Esophagus muscularis mucosa (tissue), 4 donors: ENCODE measurements around the gene DNAJB1. TPM values are rescaled to one million over a fixed set of nuclear protein-coding genes. Genes with fewer than 3 reads are reported as not detected.

ENCODE experiments used
- DNase-seq: peaks from one replicate; pipeline ENCODE4 v3.0.0-alpha.2; 2017; ENCODE audit errors: extremely low spot score
- H3K27ac ChIP-seq, 4 donors: fragments of 200-600 bp; sonication (generic); replicated peaks in 1 of 4; 1 replicate in 3 of 4; 2 replicates in 1 of 4; pipeline ENCODE4 v1.5.1; 2016 to 2019; ENCODE audit warnings: mild to moderate bottlenecking in 1 of 4
- H3K27me3 ChIP-seq, 4 donors: fragments of 200-600 bp; sonication (generic); one replicate each; pipeline versions ENCODE4 v1.5.1 to v1.6.0; 2016 to 2019
- H3K36me3 ChIP-seq, 4 donors: fragments of 200-600 bp; sonication (generic); one replicate each; pipeline ENCODE4 v1.5.1; 2016 to 2019
- H3K4me1 ChIP-seq, 4 donors: fragments of 200-600 bp; sonication (generic); one replicate each; pipeline ENCODE4 v1.5.1; 2016 to 2019
- H3K4me3 ChIP-seq, 4 donors: fragments of 200-600 bp; sonication (generic); 1 replicate in 2 of 4; 2 replicates in 2 of 4; pipeline ENCODE4 v1.5.1; 2016 to 2019; ENCODE audit warnings: mild to moderate bottlenecking in 4 of 4, moderate library complexity in 1 of 4
- H3K9me3 ChIP-seq, 4 donors: fragments of 200-600 bp; sonication (generic); 1 replicate in 3 of 4; 2 replicates in 1 of 4; pipeline ENCODE4 v1.5.1; 2016 to 2019
- EP300 ChIP-seq: sonication (generic); formaldehyde crosslinking; IDR thresholded peaks from one replicate; pipeline ENCODE4 v1.6.1; 2017; ENCODE audit warnings: antibody characterized with exemption
- POLR2A ChIP-seq: fragments of 450-650 bp; IDR thresholded peaks from one replicate; pipeline ENCODE4 v1.6.1; 2017; ENCODE audit warnings: antibody characterized with exemption, moderate library complexity, mild to moderate bottlenecking, low read depth
- POLR2AphosphoS5 ChIP-seq, 2 donors: sonication (generic); formaldehyde crosslinking; IDR thresholded peaks; one replicate each; pipeline ENCODE4 v1.6.1; 2017; ENCODE audit warnings: antibody characterized with exemption in 2 of 2
- WGBS: methylation state at CpG from one replicate; pipeline ENCODE4 v1.1.5; 2018; 5-methylcytosine and 5-hydroxymethylcytosine counted together
- intact Hi-C: fragments of 100-400 bp; cut with DNase I; formaldehyde crosslinking; loops from one replicate; pipeline ENCODE4 v1.15.1; 2023
- small RNA-seq, 3 donors: library from RNA; depleted of rRNA; stranded (forward); fragments of <200 nt; gene quantifications; one replicate each; pipeline ENCODE3, GENCODE V24; 2016
- total RNA-seq, 4 donors: library from RNA; depleted of rRNA; stranded (reverse); fragments of >200 nt; gene quantifications; one replicate each; pipeline versions ENCODE4 v1.1.0 to v1.2.1, GENCODE V29; 2016
- TF ChIP-seq, protein P1 (sequence below), 3 experiments: fragments of 200-600 bp in 2 of 3; fragments of 450-650 bp in 1 of 3; sonication (generic) in 2 of 3; IDR thresholded peaks; one replicate each; pipeline ENCODE4 v1.5.1; 2017 to 2019; ENCODE audit warnings: antibody characterized with exemption in 3 of 3, mild to moderate bottlenecking in 2 of 3, moderate library complexity in 1 of 3

DNAJB1 gene
- total RNA-seq, 4 donors from 2014 or later, result 50.3 to 102 (median 86.3) TPM

DNA sequence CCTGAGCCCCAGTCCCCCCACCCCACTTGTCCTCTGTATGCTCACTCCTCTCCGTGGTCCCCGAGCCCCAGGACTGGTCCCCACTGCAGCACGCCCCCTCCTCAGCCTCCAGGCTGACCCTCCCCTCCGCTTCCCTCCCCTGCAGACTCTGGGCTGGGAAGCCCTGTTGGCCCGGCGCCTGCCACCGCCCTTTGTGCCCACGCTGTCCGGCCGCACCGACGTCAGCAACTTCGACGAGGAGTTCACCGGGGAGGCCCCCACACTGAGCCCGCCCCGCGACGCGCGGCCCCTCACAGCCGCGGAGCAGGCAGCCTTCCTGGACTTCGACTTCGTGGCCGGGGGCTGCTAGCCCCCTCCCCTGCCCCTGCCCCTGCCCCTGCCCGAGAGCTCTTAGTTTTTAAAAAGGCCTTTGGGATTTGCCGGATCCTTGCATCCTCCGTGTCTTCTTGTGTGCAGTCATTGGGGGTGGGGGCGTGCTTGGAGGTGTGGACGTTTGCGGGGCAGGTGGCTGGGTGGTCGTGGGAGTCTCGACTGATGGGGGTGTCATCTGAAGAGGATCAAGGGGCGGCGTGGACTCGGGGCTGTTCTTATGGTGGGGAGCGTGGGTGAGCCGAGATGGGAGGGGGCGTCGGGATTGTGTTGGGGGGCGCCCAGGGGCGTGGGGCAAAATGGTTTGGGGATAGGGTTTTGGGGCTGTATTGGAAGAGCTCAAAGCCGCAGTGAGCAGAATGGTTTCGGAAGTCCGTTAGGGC is 46.6 kb downstream of the DNAJB1 start:
- TF ChIP-seq, protein P1, sequence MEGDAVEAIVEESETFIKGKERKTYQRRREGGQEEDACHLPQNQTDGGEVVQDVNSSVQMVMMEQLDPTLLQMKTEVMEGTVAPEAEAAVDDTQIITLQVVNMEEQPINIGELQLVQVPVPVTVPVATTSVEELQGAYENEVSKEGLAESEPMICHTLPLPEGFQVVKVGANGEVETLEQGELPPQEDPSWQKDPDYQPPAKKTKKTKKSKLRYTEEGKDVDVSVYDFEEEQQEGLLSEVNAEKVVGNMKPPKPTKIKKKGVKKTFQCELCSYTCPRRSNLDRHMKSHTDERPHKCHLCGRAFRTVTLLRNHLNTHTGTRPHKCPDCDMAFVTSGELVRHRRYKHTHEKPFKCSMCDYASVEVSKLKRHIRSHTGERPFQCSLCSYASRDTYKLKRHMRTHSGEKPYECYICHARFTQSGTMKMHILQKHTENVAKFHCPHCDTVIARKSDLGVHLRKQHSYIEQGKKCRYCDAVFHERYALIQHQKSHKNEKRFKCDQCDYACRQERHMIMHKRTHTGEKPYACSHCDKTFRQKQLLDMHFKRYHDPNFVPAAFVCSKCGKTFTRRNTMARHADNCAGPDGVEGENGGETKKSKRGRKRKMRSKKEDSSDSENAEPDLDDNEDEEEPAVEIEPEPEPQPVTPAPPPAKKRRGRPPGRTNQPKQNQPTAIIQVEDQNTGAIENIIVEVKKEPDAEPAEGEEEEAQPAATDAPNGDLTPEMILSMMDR (IDR thresholded peaks at IDR 0.05), result no peak
- TF ChIP-seq POLR2A, result no peak
- no peak for TF ChIP-seq POLR2AphosphoS5 (IDR thresholded peaks at IDR 0.05)
- TF ChIP-seq EP300, result no peak
- H3K4me1 ChIP-seq, result peaks cover 29 to 52% (median 47%) of the 10 kb centered on the region in 4 donors
- intact Hi-C loops, result loop anchor here (5.0 to 10.0 kb wide), 2 partner anchors 39 to 327 kb away; partner anchors contain the start of gene PKN1
- H3K9me3 ChIP-seq, result no peaks in the 10 kb centered on the region
- 67% methylated on average over 46 of the region's 46 CpGs for WGBS
- peak overlapping the region in 1 of 4 donors; percentile 42 for H3K27ac ChIP-seq
- peaks cover 46 to 51% (median 49%) of the 10 kb centered on the region in 4 donors for H3K36me3 ChIP-seq
- DNase-seq, result no peak
- H3K4me3 ChIP-seq, result peak overlapping the region in 3 of 4 donors; percentile 28 to 35 (median 35)
- H3K27me3 ChIP-seq, result peaks cover 0 to 34% (median 9%) of the 10 kb centered on the region in 4 donors

DNA sequence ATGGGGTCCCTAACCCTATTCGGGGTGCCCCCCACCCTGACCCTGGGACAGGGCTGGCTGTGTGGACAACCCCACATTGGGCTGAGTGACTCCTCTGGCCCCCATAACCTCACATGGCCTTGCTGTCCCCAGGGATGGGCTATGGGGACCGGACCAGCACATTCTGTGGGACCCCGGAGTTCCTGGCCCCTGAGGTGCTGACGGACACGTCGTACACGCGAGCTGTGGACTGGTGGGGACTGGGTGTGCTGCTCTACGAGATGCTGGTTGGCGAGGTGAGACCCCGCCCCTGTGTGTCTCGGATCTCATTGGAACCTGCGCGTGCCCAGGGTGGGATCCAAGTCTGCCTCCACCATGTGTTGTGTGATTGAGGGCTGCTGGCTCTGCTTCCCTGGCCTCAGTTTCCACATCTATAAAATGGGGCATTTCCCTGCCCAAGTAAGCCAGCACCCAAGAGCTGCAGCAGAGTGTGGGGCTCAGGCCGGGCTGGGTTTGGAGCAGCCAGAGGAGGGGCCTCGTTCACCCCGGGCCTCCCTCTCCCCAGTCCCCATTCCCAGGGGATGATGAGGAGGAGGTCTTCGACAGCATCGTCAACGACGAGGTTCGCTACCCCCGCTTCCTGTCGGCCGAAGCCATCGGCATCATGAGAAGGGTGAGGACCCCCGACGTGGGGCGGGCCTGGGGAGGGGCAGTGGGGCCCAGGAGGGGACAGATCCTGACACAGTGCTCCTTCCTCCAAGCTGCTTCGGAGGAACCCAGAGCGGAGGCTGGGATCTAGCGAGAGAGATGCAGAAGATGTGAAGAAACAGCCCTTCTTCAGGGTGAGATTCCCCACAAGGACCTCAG is 47.9 kb downstream of the DNAJB1 start:
- no peak for DNase-seq
- WGBS, result 82% methylated on average over 11 of the region's 32 CpGs
- Histone ChIP-seq H3K4me1 (peaks cover 24 to 39% (median 36%) of the 10 kb centered on the region in 4 donors), H3K9me3 (no peaks in the 10 kb centered on the region), H3K4me3 (no peak overlapping the region), H3K36me3 (peaks cover 56 to 65% (median 62%) of the 10 kb centered on the region in 4 donors), H3K27me3 (peaks cover 0 to 29% (median 9%) of the 10 kb centered on the region in 4 donors), H3K27ac (no peak overlapping the region)
- intact Hi-C loops, result loop anchor here (5.0 to 10.0 kb wide), 2 partner anchors 38 to 325 kb away; partner anchors contain the start of gene PKN1
- TF ChIP-seq, protein P1 (IDR thresholded peaks at IDR 0.05), result no peak
- TF ChIP-seq POLR2AphosphoS5 (IDR thresholded peaks at IDR 0.05) (no peak), EP300 (no peak), POLR2A (no peak)

GRCh38 chr19:14467816-14468215 is 50.4 kb downstream of the DNAJB1 start:
- intact Hi-C loops, result no loop called here
- 74% methylated on average over 8 of the region's 9 CpGs for WGBS
- peaks cover 0 to 7% (median 6%) of the 10 kb centered on the region in 4 donors for H3K27me3 ChIP-seq

GRCh38 chr19:14467391-14467790 is 50.8 kb downstream of the DNAJB1 start:
- H3K27ac ChIP-seq, result no peak overlapping the region

More at GRCh38 chr19:14467816-14468215, 50.4 kb downstream of the DNAJB1 start:
- no peaks in the 10 kb centered on the region for H3K9me3 ChIP-seq
- no peak for DNase-seq
- TF ChIP-seq, protein P1 (IDR thresholded peaks at IDR 0.05), result no peak
- TF ChIP-seq POLR2A (no peak), POLR2AphosphoS5 (IDR thresholded peaks at IDR 0.05) (no peak), EP300 (no peak)
- H3K4me1 ChIP-seq, result peaks cover 11 to 15% (median 14%) of the 10 kb centered on the region in 4 donors
- H3K27ac ChIP-seq, result no peak overlapping the region
- H3K36me3 ChIP-seq, result peaks cover 71 to 89% (median 85%) of the 10 kb centered on the region in 4 donors
- H3K4me3 ChIP-seq, result no peak overlapping the region

More at GRCh38 chr19:14467391-14467790, 50.8 kb downstream of the DNAJB1 start:
- Histone ChIP-seq H3K9me3 (no peaks in the 10 kb centered on the region), H3K27me3 (peaks cover 0 to 2% (median 1%) of the 10 kb centered on the region in 4 donors), H3K36me3 (peaks cover 71 to 93% (median 90%) of the 10 kb centered on the region in 4 donors), H3K4me3 (no peak overlapping the region), H3K4me1 (peaks cover 7 to 10% (median 10%) of the 10 kb centered on the region in 4 donors)
- DNase-seq, result no peak
- intact Hi-C loops, result no loop called here
- WGBS, result 89% methylated on average over 12 of the region's 12 CpGs
- TF ChIP-seq EP300 (no peak), POLR2AphosphoS5 (IDR thresholded peaks at IDR 0.05) (no peak), POLR2A (no peak)
- TF ChIP-seq, protein P1 (IDR thresholded peaks at IDR 0.05), result no peak

Small RNA genes within 50 kb of the gene (small RNA-seq; reads per million reads assigned to genes)
- 0 reads per million in 3 donors for gene SNRPGP15

Other genes starting within 250 kb of the DNAJB1 start
- gene ADGRE5, start 137.0 kb downstream of the DNAJB1 start, total RNA-seq, result 100 to 1,000 TPM in 1 of 4 donors, 10 to 100 TPM in 3; 37.3 to 101 (median 50.4) TPM
- gene DDX39A, start 99.1 kb downstream of the DNAJB1 start, total RNA-seq, result 10 to 100 TPM; 39.3 to 56.3 (median 42.1) TPM
- 100 to 1,000 TPM; 120 to 233 (median 167) TPM for gene PKN1, start 85.1 kb downstream of the DNAJB1 start, total RNA-seq
- gene PTGER1, start 43.0 kb downstream of the DNAJB1 start, total RNA-seq, result 1 to 10 TPM in 2 of 4 donors, under 1 TPM in 1, not detected in 1; 0.80 to 1.8 (median 1.3) TPM
- 100 to 1,000 TPM in 3 of 4 donors, 10 to 100 TPM in 1; 88.5 to 138 (median 108) TPM for gene GIPC1, start 22.3 kb downstream of the DNAJB1 start, total RNA-seq
- 10 to 100 TPM; 18.7 to 32.7 (median 25.7) TPM for gene TECR, start 11.2 kb upstream of the DNAJB1 start, total RNA-seq
- 100 to 1,000 TPM; 297 to 522 (median 319) TPM for gene NDUFB7, start 53.7 kb upstream of the DNAJB1 start, total RNA-seq
- not detected for gene CLEC17A, start 64.7 kb upstream of the DNAJB1 start, total RNA-seq
- gene ADGRE3, start 156.4 kb upstream of the DNAJB1 start, total RNA-seq, result under 1 TPM in 1 of 4 donors, not detected in 3; 0.50 TPM
- gene ZNF333, start 171.7 kb upstream of the DNAJB1 start, total RNA-seq, result 10 to 100 TPM; 14.5 to 32.9 (median 25.4) TPM